GM23338 (cell line): ENCODE data around the gene TSPEAR.

Experiments used
- CREB1 ChIP-seq: fragments of 250-450 bp; sonication (Bioruptor Pico); IDR thresholded peaks from 2 replicates; pipeline ENCODE4 v1.5.0; 2020; ENCODE audit warnings: low read depth, mild to moderate bottlenecking, moderate library complexity
- CTCF ChIP-seq, 2 experiments: fragments of 200-600 bp in 1 of 2; sonication (generic) in 1 of 2; conservative IDR thresholded peaks; 2 replicates each; pipeline versions ENCODE4 v1.5.1 to v1.6.1; 2016 to 2017; ENCODE audit warnings: antibody characterized with exemption in 2 of 2, low read depth in 2 of 2, mild to moderate bottlenecking in 2 of 2, moderate library complexity in 1 of 2
- EZH2 ChIP-seq: fragments of 200-600 bp; sonication (generic); IDR thresholded peaks from one replicate; pipeline ENCODE4 v1.8.0; 2017; ENCODE audit warnings: antibody characterized with exemption, mild to moderate bottlenecking, low read depth; ENCODE audit not compliant: unreplicated experiment
- EZH2phosphoT487 ChIP-seq: fragments of 200-600 bp; sonication (generic); IDR thresholded peaks from one replicate; pipeline ENCODE4 v1.8.1; 2018; ENCODE audit warnings: antibody characterized with exemption; ENCODE audit not compliant: unreplicated experiment
- POLR2AphosphoS5 ChIP-seq: IDR thresholded peaks from 2 replicates; pipeline ENCODE4 v1.6.1; 2016; ENCODE audit warnings: antibody characterized with exemption, low read depth
- REST ChIP-seq: IDR thresholded peaks from one replicate; pipeline ENCODE4 v1.6.1; 2018; ENCODE audit warnings: antibody characterized with exemption; ENCODE audit not compliant: unreplicated experiment
- STAT1 ChIP-seq: IDR thresholded peaks from one replicate; pipeline ENCODE4 v1.6.1; 2016; ENCODE audit warnings: antibody characterized with exemption; ENCODE audit not compliant: unreplicated experiment

GRCh38 chr21:44734026-44734745 lies 22.8 kb upstream of the TSPEAR start:
- TF ChIP-seq CTCF (conservative IDR thresholded peaks at IDR 0.05; ENCODE audit: low read depth in 2 of 2) (no peak), EZH2 (no peak), REST (no peak), POLR2AphosphoS5 (no peak), STAT1 (no peak), EZH2phosphoT487 (no peak), CREB1 (CRISPR knock-in tag) (no peak)
